Gastrocnemius medialis (tissue), 4 donors: ENCODE data around the gene CAMTA1. TPM values are rescaled to one million over a fixed set of nuclear protein-coding genes. Genes with fewer than 3 reads are reported as not detected.

Source experiments
- ATAC-seq, 2 donors: fragments of 150-250 bp; one replicate each; pipeline ENCODE4 v1.9.1; 2016
- DNase-seq, 2 donors: peaks; one replicate each; pipeline ENCODE4 v3.0.0-alpha.2; 2019
- H3K27ac ChIP-seq, 4 donors: fragments of 200-600 bp; sonication (generic); 1 replicate in 1 of 4; 2 replicates in 3 of 4; pipeline ENCODE4 v1.5.1; 2016 to 2018; ENCODE audit warnings: mild to moderate bottlenecking in 2 of 4, moderate library complexity in 1 of 4
- H3K27me3 ChIP-seq, 3 donors: fragments of 200-600 bp; sonication (generic) in 2 of 3; 1 replicate in 1 of 3; 2 replicates in 2 of 3; pipeline versions ENCODE4 v1.5.1 to v1.6.0; 2016 to 2019; ENCODE audit warnings: mild to moderate bottlenecking in 1 of 3, moderate library complexity in 1 of 3
- H3K36me3 ChIP-seq, 2 donors: fragments of 200-600 bp; sonication (generic) in 1 of 2; one replicate each; pipeline ENCODE4 v1.5.1; 2017 to 2018
- H3K4me1 ChIP-seq, 2 donors: fragments of 200-600 bp; sonication (generic) in 1 of 2; one replicate each; pipeline ENCODE4 v1.5.1; 2016 to 2017; ENCODE audit warnings: mild to moderate bottlenecking in 2 of 2
- H3K4me3 ChIP-seq, 4 donors: fragments of 200-600 bp; sonication (generic) in 3 of 4; 1 replicate in 1 of 4; 2 replicates in 3 of 4; pipeline ENCODE4 v1.5.1; 2016 to 2019; ENCODE audit warnings: mild to moderate bottlenecking in 2 of 4
- H3K9me3 ChIP-seq, 3 donors: fragments of 200-600 bp; sonication (generic) in 2 of 3; 1 replicate in 1 of 3; 2 replicates in 2 of 3; pipeline ENCODE4 v1.5.1; 2016 to 2019
- CTCF ChIP-seq, 5 experiments: fragments of 450-650 bp in 3 of 5; fragments of 200-600 bp in 2 of 5; sonication (generic) in 2 of 5; IDR thresholded peaks in 4 of 5; conservative IDR thresholded peaks in 1 of 5; 1 replicate in 4 of 5; 2 replicates in 1 of 5; pipeline ENCODE4 v1.5.1; 2016 to 2019; ENCODE audit warnings: antibody characterized with exemption in 5 of 5, mild to moderate bottlenecking in 3 of 5, moderate library complexity in 3 of 5
- POLR2A ChIP-seq, 2 donors: fragments of 450-650 bp; IDR thresholded peaks; one replicate each; pipeline ENCODE4 v1.6.1; 2017; ENCODE audit warnings: antibody characterized with exemption in 2 of 2, mild to moderate bottlenecking in 2 of 2, moderate library complexity in 2 of 2
- in situ Hi-C, 4 donors: fragments of 200-750 bp; cut with MboI; loops; one replicate each; pipeline versions ENCODE4 v1.15.0 to v1.8.0; 2017; ENCODE audit warnings: low sequenced_read_pairs in 4 of 4
- intact Hi-C: fragments of 100-400 bp; cut with DNase I; formaldehyde crosslinking; loops from one replicate; pipeline ENCODE4 v1.15.1; 2023; ENCODE audit warnings: low total_unique reads
- total RNA-seq, 4 donors: library from RNA; depleted of rRNA; stranded (reverse); fragments of >200 nt; gene quantifications; one replicate each; pipeline versions ENCODE4 v1.1.0 to v1.2.3, GENCODE V29; 2016

The CAMTA1 gene
- total RNA-seq, 4 donors from 2014 or later, result 60.5 to 113 (median 70.4) TPM

GRCh38 chr1:6890686-6891085, 105.4 kb downstream of the CAMTA1 start:
- no peak for ATAC-seq
- Histone ChIP-seq H3K4me1 (no peaks in the 10 kb centered on the region), H3K27ac (no peak overlapping the region), H3K9me3 (no peaks in the 10 kb centered on the region), H3K4me3 (no peak overlapping the region), H3K27me3 (no peaks in the 10 kb centered on the region), H3K36me3 (no peaks in the 10 kb centered on the region)
- TF ChIP-seq POLR2A (IDR thresholded peaks at IDR 0.05) (no peak), CTCF (IDR thresholded peaks at IDR 0.05 in 4 of 5, conservative IDR thresholded peaks at IDR 0.05 in 1 of 5) (no peak)
- intact Hi-C loops, result loop anchor here (5.0 kb wide), 1 partner anchor 98 kb away; no protein-coding TSS in a partner anchor
- DNase-seq, result no peak
- in situ Hi-C loops, result loop anchor here in 3 of 4 donors (5.0 to 25.0 kb wide), 4 partner anchors 86 to 747 kb away; no protein-coding TSS in a partner anchor

GRCh38 chr1:6891781-6892579, 106.7 kb downstream of the CAMTA1 start:
- DNase-seq (no peak), ATAC-seq (no peak)
- TF ChIP-seq POLR2A (IDR thresholded peaks at IDR 0.05), result no peak
- TF ChIP-seq CTCF (IDR thresholded peaks at IDR 0.05 in 4 of 5, conservative IDR thresholded peaks at IDR 0.05 in 1 of 5), result no peak
- Histone ChIP-seq H3K27me3 (no peaks in the 10 kb centered on the region), H3K27ac (no peak overlapping the region), H3K4me3 (no peak overlapping the region), H3K4me1 (no peaks in the 10 kb centered on the region), H3K9me3 (no peaks in the 10 kb centered on the region), H3K36me3 (no peaks in the 10 kb centered on the region)
- in situ Hi-C loops, result loop anchor here in 3 of 4 donors (5.0 to 25.0 kb wide), 4 partner anchors 87 to 745 kb away; no protein-coding TSS in a partner anchor
- intact Hi-C loops, result loop anchor here (5.0 kb wide), 1 partner anchor 100 kb away; no protein-coding TSS in a partner anchor

GRCh38 chr1:6893388-6893787, 108.1 kb downstream of the CAMTA1 start:
- no peak overlapping the region for H3K27ac ChIP-seq
- intact Hi-C loops, result loop anchor here (5.0 kb wide), 1 partner anchor 101 kb away; no protein-coding TSS in a partner anchor
- DNase-seq (no peak), ATAC-seq (no peak)
- H3K4me3 ChIP-seq, result no peak overlapping the region
- TF ChIP-seq CTCF (IDR thresholded peaks at IDR 0.05 in 4 of 5, conservative IDR thresholded peaks at IDR 0.05 in 1 of 5) (no peak), POLR2A (IDR thresholded peaks at IDR 0.05) (no peak)
- in situ Hi-C loops, result loop anchor here in 3 of 4 donors (5.0 to 25.0 kb wide), 4 partner anchors 89 to 744 kb away; no protein-coding TSS in a partner anchor
- no peaks in the 10 kb centered on the region for H3K9me3 ChIP-seq
- H3K27me3 ChIP-seq, result no peaks in the 10 kb centered on the region
- H3K4me1 ChIP-seq, result no peaks in the 10 kb centered on the region
- no peaks in the 10 kb centered on the region for H3K36me3 ChIP-seq

GRCh38 chr1:6897138-6897537, 111.9 kb downstream of the CAMTA1 start:
- in situ Hi-C loops (loop anchor here in 3 of 4 donors (10.0 to 25.0 kb wide), 3 partner anchors 92 to 740 kb away; no protein-coding TSS in a partner anchor), intact Hi-C loops (no loop called here)
- Histone ChIP-seq H3K27ac (no peak overlapping the region), H3K9me3 (no peaks in the 10 kb centered on the region), H3K36me3 (no peaks in the 10 kb centered on the region), H3K27me3 (no peaks in the 10 kb centered on the region), H3K4me1 (no peaks in the 10 kb centered on the region), H3K4me3 (no peak overlapping the region)
- ATAC-seq (no peak), DNase-seq (no peak)
- TF ChIP-seq POLR2A (IDR thresholded peaks at IDR 0.05) (no peak), CTCF (IDR thresholded peaks at IDR 0.05 in 4 of 5, conservative IDR thresholded peaks at IDR 0.05 in 1 of 5) (no peak)
